ENCODE data around the gene SERPINE2. TPM values are rescaled to one million over a fixed set of nuclear protein-coding genes. Genes with fewer than 3 reads are reported as not detected.

The SERPINE2 gene
- total RNA-seq, 1 experiment from 2014 or later: 3.8 TPM

- no peak for DNase-seq
- Mint-ChIP-seq H3K27me3 (ENCODE audit: insufficient read depth, unreplicated experiment) (peaks cover 4% of the 10 kb centered on the region), H3K4me3 (ENCODE audit: unreplicated experiment) (no peak overlapping the region), H3K9me3 (ENCODE audit: unreplicated experiment) (no peaks in the 10 kb centered on the region), H3K27ac (ENCODE audit: unreplicated experiment) (no peak overlapping the region), H3K36me3 (ENCODE audit: insufficient read depth, unreplicated experiment) (no peaks in the 10 kb centered on the region), H3K4me1 (ENCODE audit: low read depth, unreplicated experiment) (no peaks in the 10 kb centered on the region)
- CTCF ChIA-PET: interaction anchor here (0.9 kb wide), 1 partner anchor 10 kb away, joined by 6 read pairs; no protein-coding TSS in a partner anchor
- BruUV-seq (replicated peaks): no TSS peak
- no peaks in the 10 kb centered on the region for H3K9me3 ChIP-seq
- H3K27me3 ChIP-seq (replicated peaks; ENCODE audit: control insufficient read depth, insufficient read depth, low read length): no peaks in the 10 kb centered on the region
- POLR2A ChIA-PET: no interaction called here
- intact Hi-C loops (cut with micrococcal nuclease; ENCODE audit: unreplicated experiment): no loop called here
- H3K4me1 ChIP-seq: no peaks in the 10 kb centered on the region
- no peak for TF ChIP-seq CTCF (IDR thresholded peaks at IDR 0.05; ENCODE audit: insufficient read depth in 1 of 2, low read depth in 1 of 2, low read length in 1 of 2, severe bottlenecking in 1 of 2, unreplicated experiment in 1 of 2)
- no peak overlapping the region for H3K4me3 ChIP-seq (ENCODE audit: low read depth, low read length)
- H3K36me3 ChIP-seq (ENCODE audit: control insufficient read depth, insufficient read depth, low read length): no peaks in the 10 kb centered on the region
These were observed 58.7 kb downstream of the SERPINE2 start for GRCh38 chr2:223980397-223980735.

- H3K27ac Mint-ChIP-seq (ENCODE audit: unreplicated experiment): no peak overlapping the region
- CTCF ChIA-PET: interaction anchor here (0.9 to 1.3 kb wide), 2 partner anchors 10 to 14 kb away, joined by 3 to 6 read pairs; no protein-coding TSS in a partner anchor
These were observed 59.2 kb downstream of the SERPINE2 start for GRCh38 chr2:223979730-223980396.

GRCh38 chr2:223978451-223978850, 60.6 kb downstream of the SERPINE2 start:
- ChIA-PET CTCF (no interaction called here), POLR2A (no interaction called here)
- Mint-ChIP-seq H3K4me1 (ENCODE audit: low read depth, unreplicated experiment) (no peaks in the 10 kb centered on the region), H3K4me3 (ENCODE audit: unreplicated experiment) (no peak overlapping the region), H3K27ac (ENCODE audit: unreplicated experiment) (no peak overlapping the region), H3K27me3 (ENCODE audit: insufficient read depth, unreplicated experiment) (no peaks in the 10 kb centered on the region), H3K9me3 (ENCODE audit: unreplicated experiment) (no peaks in the 10 kb centered on the region), H3K36me3 (ENCODE audit: insufficient read depth, unreplicated experiment) (no peaks in the 10 kb centered on the region)
- no peaks in the 10 kb centered on the region for H3K27me3 ChIP-seq (replicated peaks; ENCODE audit: control insufficient read depth, insufficient read depth, low read length)
- intact Hi-C loops (cut with micrococcal nuclease; ENCODE audit: unreplicated experiment): no loop called here
- no peak overlapping the region for H3K4me3 ChIP-seq (ENCODE audit: low read depth, low read length)
- BruUV-seq (replicated peaks): no TSS peak
- DNase-seq: no peak
- H3K36me3 ChIP-seq (ENCODE audit: control insufficient read depth, insufficient read depth, low read length): no peaks in the 10 kb centered on the region
- H3K9me3 ChIP-seq: no peaks in the 10 kb centered on the region
- no peaks in the 10 kb centered on the region for H3K4me1 ChIP-seq
- TF ChIP-seq CTCF (IDR thresholded peaks at IDR 0.05; ENCODE audit: insufficient read depth in 1 of 2, low read depth in 1 of 2, low read length in 1 of 2, severe bottlenecking in 1 of 2, unreplicated experiment in 1 of 2): no peak

More at GRCh38 chr2:223979730-223980396, 59.2 kb downstream of the SERPINE2 start:
- no peaks in the 10 kb centered on the region for H3K4me1 ChIP-seq
- Mint-ChIP-seq H3K9me3 (ENCODE audit: unreplicated experiment) (no peaks in the 10 kb centered on the region), H3K4me3 (ENCODE audit: unreplicated experiment) (no peak overlapping the region), H3K27me3 (ENCODE audit: insufficient read depth, unreplicated experiment) (peaks cover 4% of the 10 kb centered on the region), H3K36me3 (ENCODE audit: insufficient read depth, unreplicated experiment) (no peaks in the 10 kb centered on the region), H3K4me1 (ENCODE audit: low read depth, unreplicated experiment) (no peaks in the 10 kb centered on the region)
- BruUV-seq (replicated peaks): no TSS peak
- TF ChIP-seq CTCF (IDR thresholded peaks at IDR 0.05; ENCODE audit: insufficient read depth in 1 of 2, low read depth in 1 of 2, low read length in 1 of 2, severe bottlenecking in 1 of 2, unreplicated experiment in 1 of 2): no peak
- DNase-seq: no peak
- H3K4me3 ChIP-seq (ENCODE audit: low read depth, low read length): no peak overlapping the region
- no peaks in the 10 kb centered on the region for H3K27me3 ChIP-seq (replicated peaks; ENCODE audit: control insufficient read depth, insufficient read depth, low read length)
- POLR2A ChIA-PET: no interaction called here
- H3K9me3 ChIP-seq: no peaks in the 10 kb centered on the region
- intact Hi-C loops (cut with micrococcal nuclease; ENCODE audit: unreplicated experiment): no loop called here
- no peaks in the 10 kb centered on the region for H3K36me3 ChIP-seq (ENCODE audit: control insufficient read depth, insufficient read depth, low read length)
